Measurements from ENCODE around the gene PDPK1. TPM values are rescaled to one million over a fixed set of nuclear protein-coding genes. Genes with fewer than 3 reads are reported as not detected.
"Not testable (repeated sequence)": the region's sequence is repeated elsewhere in the genome, so short reads cannot be mapped to it uniquely, and the experiment has no call there.

PDPK1 gene
- total and polyA plus RNA-seq, 4 donors = 31.7 to 43.1 (median 37.6) TPM

GRCh38 chr16:2530629-2531318, 7.0 kb upstream of the PDPK1 start:
- DNase-seq (ENCODE audit: low read depth in 4 of 6, low spot score in 6 of 6) = no peak
- peaks cover 54% of the 10 kb centered on the region for H3K36me3 ChIP-seq (ENCODE audit: control insufficient read depth, insufficient read depth, low read length)
- 78% methylated on average over 14 of the region's 14 CpGs for WGBS (ENCODE audit: insufficient coverage)
- peak overlapping the region; percentile 94 for H3K27ac ChIP-seq (ENCODE audit: low read depth, low read length)
- H3K9me3 ChIP-seq (ENCODE audit: control insufficient read depth, insufficient read depth, low read length) = no peaks in the 10 kb centered on the region
- H3K4me1 ChIP-seq (ENCODE audit: control insufficient read depth, insufficient read depth, low read length) = peaks cover 18% of the 10 kb centered on the region
- no peaks in the 10 kb centered on the region for H3K27me3 ChIP-seq (ENCODE audit: control insufficient read depth, insufficient read depth, low read length)
- H3K4me3 ChIP-seq (ENCODE audit: low read depth, low read length) = no peak overlapping the region

- peak within 1 kb of the TSS; percentile 84 for H3K4me3 ChIP-seq (ENCODE audit: low read depth, low read length)
- peaks cover 48% of the 10 kb centered on the region for H3K36me3 ChIP-seq (ENCODE audit: control insufficient read depth, insufficient read depth, low read length)
- WGBS (ENCODE audit: insufficient coverage) = 1% methylated on average over 7 of the region's 11 CpGs
- peak within 1 kb of the TSS; percentile 95 for H3K27ac ChIP-seq (ENCODE audit: low read depth, low read length)
- DNase-seq (ENCODE audit: low read depth in 4 of 6, low spot score in 6 of 6) = no peak
- peaks cover 21% of the 10 kb centered on the region for H3K4me1 ChIP-seq (ENCODE audit: control insufficient read depth, insufficient read depth, low read length)
- H3K27me3 ChIP-seq (ENCODE audit: control insufficient read depth, insufficient read depth, low read length) = no peaks in the 10 kb centered on the region
- no peaks in the 10 kb centered on the region for H3K9me3 ChIP-seq (ENCODE audit: control insufficient read depth, insufficient read depth, low read length)
Measured at GRCh38 chr16:2531371-2531695, 6.5 kb upstream of the PDPK1 start, which contains the start of gene CEMP1. Gene CEMP1 (minus strand): TSS chr16:2531408. CDS start chr16:2531073, 335 bp downstream.

- DNase-seq (ENCODE audit: low read depth in 4 of 6, low spot score in 6 of 6) = peak; percentile 88 to 99 (median 96)
- H3K27ac ChIP-seq (ENCODE audit: low read depth, low read length) = peak overlapping the region; percentile 95
- H3K36me3 ChIP-seq (ENCODE audit: control insufficient read depth, insufficient read depth, low read length) = peaks cover 43% of the 10 kb centered on the region
- under 1% methylated on average over 80 of the region's 84 CpGs for WGBS (ENCODE audit: insufficient coverage)
- H3K27me3 ChIP-seq (ENCODE audit: control insufficient read depth, insufficient read depth, low read length) = no peaks in the 10 kb centered on the region
- H3K4me1 ChIP-seq (ENCODE audit: control insufficient read depth, insufficient read depth, low read length) = peaks cover 23% of the 10 kb centered on the region
- H3K9me3 ChIP-seq (ENCODE audit: control insufficient read depth, insufficient read depth, low read length) = no peaks in the 10 kb centered on the region
- H3K4me3 ChIP-seq (ENCODE audit: low read depth, low read length) = peak overlapping the region; percentile 84
Measured at GRCh38 chr16:2531696-2532493, 5.9 kb upstream of the PDPK1 start.

- no peaks in the 10 kb centered on the region for H3K27me3 ChIP-seq (ENCODE audit: control insufficient read depth, insufficient read depth, low read length)
- H3K9me3 ChIP-seq (ENCODE audit: control insufficient read depth, insufficient read depth, low read length) = no peaks in the 10 kb centered on the region
- H3K36me3 ChIP-seq (ENCODE audit: control insufficient read depth, insufficient read depth, low read length) = peaks cover 36% of the 10 kb centered on the region
- peak overlapping the region; percentile 95 for H3K27ac ChIP-seq (ENCODE audit: low read depth, low read length)
- DNase-seq (ENCODE audit: low read depth in 4 of 6, low spot score in 6 of 6) = peak in 5 of 6 donors; percentile 18 to 79 (median 36)
- H3K4me3 ChIP-seq (ENCODE audit: low read depth, low read length) = peak overlapping the region; percentile 84
- H3K4me1 ChIP-seq (ENCODE audit: control insufficient read depth, insufficient read depth, low read length) = peaks cover 29% of the 10 kb centered on the region
- WGBS (ENCODE audit: insufficient coverage) = 2% methylated on average over 22 of the region's 37 CpGs
Measured at GRCh38 chr16:2532494-2533141, 5.2 kb upstream of the PDPK1 start.

- H3K4me3 ChIP-seq (ENCODE audit: low read depth, low read length) = peak overlapping the region; percentile 84
- 73% methylated on average over 7 of the region's 16 CpGs for WGBS (ENCODE audit: insufficient coverage)
- peaks cover 29% of the 10 kb centered on the region for H3K36me3 ChIP-seq (ENCODE audit: control insufficient read depth, insufficient read depth, low read length)
- not testable (repeated sequence) for H3K9me3 ChIP-seq (ENCODE audit: control insufficient read depth, insufficient read depth, low read length); H3K27me3 ChIP-seq (ENCODE audit: control insufficient read depth, insufficient read depth, low read length); DNase-seq (ENCODE audit: low read depth in 4 of 6, low spot score in 6 of 6)
- H3K27ac ChIP-seq (ENCODE audit: low read depth, low read length) = peak overlapping the region; percentile 95
- H3K4me1 ChIP-seq (ENCODE audit: control insufficient read depth, insufficient read depth, low read length) = peaks cover 29% of the 10 kb centered on the region
Measured at GRCh38 chr16:2533142-2533755, 4.6 kb upstream of the PDPK1 start.

- Histone ChIP-seq H3K27ac (ENCODE audit: low read depth, low read length) (no peak overlapping the region), H3K9me3 (ENCODE audit: control insufficient read depth, insufficient read depth, low read length) (no peaks in the 10 kb centered on the region), H3K4me1 (ENCODE audit: control insufficient read depth, insufficient read depth, low read length) (peaks cover 31% of the 10 kb centered on the region), H3K27me3 (ENCODE audit: control insufficient read depth, insufficient read depth, low read length) (no peaks in the 10 kb centered on the region), H3K36me3 (ENCODE audit: control insufficient read depth, insufficient read depth, low read length) (peaks cover 23% of the 10 kb centered on the region), H3K4me3 (ENCODE audit: low read depth, low read length) (no peak overlapping the region)
- DNase-seq (ENCODE audit: low read depth in 4 of 6, low spot score in 6 of 6) = no peak
- 90% methylated on average over 9 of the region's 11 CpGs for WGBS (ENCODE audit: insufficient coverage)
Measured at GRCh38 chr16:2533912-2534311, 3.9 kb upstream of the PDPK1 start.

- H3K4me3 ChIP-seq (ENCODE audit: low read depth, low read length); H3K27ac ChIP-seq (ENCODE audit: low read depth, low read length); H3K9me3 ChIP-seq (ENCODE audit: control insufficient read depth, insufficient read depth, low read length); DNase-seq (ENCODE audit: low read depth in 4 of 6, low spot score in 6 of 6); H3K27me3 ChIP-seq (ENCODE audit: control insufficient read depth, insufficient read depth, low read length): not testable (repeated sequence)
- Histone ChIP-seq H3K4me1 (ENCODE audit: control insufficient read depth, insufficient read depth, low read length) (peaks cover 35% of the 10 kb centered on the region), H3K36me3 (ENCODE audit: control insufficient read depth, insufficient read depth, low read length) (peaks cover 18% of the 10 kb centered on the region)
- WGBS (ENCODE audit: insufficient coverage) = 94% methylated on average over 2 of the region's 5 CpGs
Measured at GRCh38 chr16:2534335-2534734, 3.5 kb upstream of the PDPK1 start.

GRCh38 chr16:2535625-2536013, 2.2 kb upstream of the PDPK1 start:
- Histone ChIP-seq H3K4me1 (ENCODE audit: control insufficient read depth, insufficient read depth, low read length) (peaks cover 45% of the 10 kb centered on the region), H3K4me3 (ENCODE audit: low read depth, low read length) (no peak overlapping the region), H3K36me3 (ENCODE audit: control insufficient read depth, insufficient read depth, low read length) (peaks cover 8% of the 10 kb centered on the region), H3K27me3 (ENCODE audit: control insufficient read depth, insufficient read depth, low read length) (no peaks in the 10 kb centered on the region), H3K27ac (ENCODE audit: low read depth, low read length) (peak overlapping the region; percentile 57), H3K9me3 (ENCODE audit: control insufficient read depth, insufficient read depth, low read length) (no peaks in the 10 kb centered on the region)
- WGBS (ENCODE audit: insufficient coverage) = 68% methylated on average over 9 of the region's 9 CpGs
- no peak for DNase-seq (ENCODE audit: low read depth in 4 of 6, low spot score in 6 of 6)

- DNase-seq (ENCODE audit: low read depth in 4 of 6, low spot score in 6 of 6); H3K36me3 ChIP-seq (ENCODE audit: control insufficient read depth, insufficient read depth, low read length); H3K9me3 ChIP-seq (ENCODE audit: control insufficient read depth, insufficient read depth, low read length); H3K27me3 ChIP-seq (ENCODE audit: control insufficient read depth, insufficient read depth, low read length); H3K27ac ChIP-seq (ENCODE audit: low read depth, low read length); H3K4me3 ChIP-seq (ENCODE audit: low read depth, low read length): not testable (repeated sequence)
- H3K4me1 ChIP-seq (ENCODE audit: control insufficient read depth, insufficient read depth, low read length) = peaks cover 32% of the 10 kb centered on the region
- 92% methylated on average over 23 of the region's 24 CpGs for WGBS (ENCODE audit: insufficient coverage)
Measured at GRCh38 chr16:2539192-2539844, 1.5 kb downstream of the PDPK1 start.
